ENCODE results near the gene GALNT4. TPM values are rescaled to one million over a fixed set of nuclear protein-coding genes. Genes with fewer than 3 reads are reported as not detected.

Gene GALNT4
- total and polyA plus RNA-seq, 2 of the 13 experiments (the other 11 are each of a cell fraction or from before 2014, with no cell fraction given): 4.9 to 6.8 TPM

GRCh38 chr12:89525824-89526770 lies 1.5 kb upstream of the GALNT4 start, which contains the start of gene POC1B (continued):
- 0 out of 2 replicates have a peak, but pooled peaks have one; percentile 21 for TF ChIP-seq PAXIP1 (CRISPR knock-in tag; conservative IDR thresholded peaks at IDR 0.05)
- no peak for TF ChIP-seq GPBP1L1 (CRISPR knock-in tag; IDR thresholded peaks at IDR 0.05)
- no peak for TF ChIP-seq MAFG (CRISPR knock-in tag; IDR thresholded peaks at IDR 0.05)
- peak; percentile 73 for TF ChIP-seq ELF1 (CRISPR knock-in tag; IDR thresholded peaks at IDR 0.05)
- peak; percentile 57 for TF ChIP-seq PHF21A (CRISPR knock-in tag; IDR thresholded peaks at IDR 0.05)
- TF ChIP-seq ZNF337 (CRISPR knock-in tag; IDR thresholded peaks at IDR 0.05; ENCODE audit: borderline replicate concordance, low read depth): no peak
- peak; percentile 70; the same call in 1 of the 2 replicates for TF ChIP-seq NKX3-1 (CRISPR knock-in tag; IDR thresholded peaks at IDR 0.05)
- peak; percentile 45; the same call in 1 of the 2 replicates for TF ChIP-seq ZNF512 (CRISPR knock-in tag; IDR thresholded peaks at IDR 0.05)
- TF ChIP-seq MBNL3 (CRISPR knock-in tag; conservative IDR thresholded peaks at IDR 0.05): no peak
- TF ChIP-seq ATF5 (CRISPR knock-in tag; IDR thresholded peaks at IDR 0.05; ENCODE audit: low read depth): no peak
- no peak for TF ChIP-seq ZNF790 (CRISPR knock-in tag; IDR thresholded peaks at IDR 0.05; ENCODE audit: borderline replicate concordance)
- peak; percentile 76 to 89 for TF ChIP-seq HMGXB4 (CRISPR knock-in tag; IDR thresholded peaks at IDR 0.05; ENCODE audit: borderline replicate concordance in 1 of 2, low read depth in 1 of 2)
- TF ChIP-seq ZNF296 (CRISPR knock-in tag; conservative IDR thresholded peaks at IDR 0.05): no peak
- no peak for TF ChIP-seq GATA4 (IDR thresholded peaks at IDR 0.05; ENCODE audit: borderline replicate concordance, low read depth)
- peak; percentile 77; the same call in 1 of the 2 replicates for TF ChIP-seq TOPORS (CRISPR knock-in tag; IDR thresholded peaks at IDR 0.05)
- TF ChIP-seq ZNF232 (CRISPR knock-in tag; IDR thresholded peaks at IDR 0.05; ENCODE audit: borderline replicate concordance): peak; percentile 79; the same call in 1 of the 2 replicates
- TF ChIP-seq GFI1 (CRISPR knock-in tag; IDR thresholded peaks at IDR 0.05; ENCODE audit: borderline replicate concordance): no peak
